SIG-M5 (cell line): Measurements from ENCODE around the gene PPM1M.

Experiments used
- DNase-seq: peaks from one replicate; lab custom pipeline; 2025; lab: John Stamatoyannopoulos, UW

Gene PPM1M

GRCh38 chr3:52216585-52217408 is 28.8 kb upstream of the PPM1M start:
- no peak for DNase-seq

- no peak for DNase-seq
Observed at GRCh38 chr3:52217409-52217805, 28.2 kb upstream of the PPM1M start.

GRCh38 chr3:52218026-52218425 is 27.5 kb upstream of the PPM1M start:
- DNase-seq = no peak

- DNase-seq = no peak
Observed at GRCh38 chr3:52218454-52218853, 27.1 kb upstream of the PPM1M start.

DNA sequence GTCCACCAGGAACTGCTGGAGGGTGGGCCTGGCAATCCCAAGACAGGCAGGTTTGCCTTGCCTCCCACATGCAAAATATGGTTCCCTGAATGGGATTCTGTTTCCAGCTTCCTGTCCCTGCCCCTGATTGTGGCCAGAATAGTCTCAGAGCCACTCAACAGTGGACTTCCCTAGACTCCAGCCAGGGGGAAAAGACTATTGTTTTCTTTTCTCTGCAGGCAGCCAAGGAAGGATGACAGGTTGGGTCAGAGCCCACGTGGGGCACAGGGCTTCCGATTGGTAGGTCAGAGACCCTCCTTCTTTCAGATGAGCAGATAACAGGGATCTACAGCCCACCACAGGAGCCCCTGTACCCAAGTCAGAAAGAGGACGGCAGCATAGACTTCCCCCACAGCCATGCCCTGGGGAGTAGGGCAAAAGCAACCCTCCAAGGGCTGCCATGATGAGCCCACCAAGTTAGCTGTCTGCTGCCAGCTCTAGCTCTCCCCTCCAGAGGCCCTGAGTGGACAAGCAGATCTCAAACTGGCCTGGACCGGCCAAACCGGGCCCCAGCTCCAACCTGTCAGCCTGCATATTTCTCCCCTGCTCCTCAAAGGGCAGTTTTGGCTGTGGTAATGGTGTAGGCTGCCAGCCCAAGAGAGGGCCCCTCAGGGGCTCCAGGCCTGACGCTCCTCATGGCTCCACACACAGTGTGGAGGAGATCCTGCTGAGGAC is 26.5 kb upstream of the PPM1M start:
- DNase-seq = no peak

DNA sequence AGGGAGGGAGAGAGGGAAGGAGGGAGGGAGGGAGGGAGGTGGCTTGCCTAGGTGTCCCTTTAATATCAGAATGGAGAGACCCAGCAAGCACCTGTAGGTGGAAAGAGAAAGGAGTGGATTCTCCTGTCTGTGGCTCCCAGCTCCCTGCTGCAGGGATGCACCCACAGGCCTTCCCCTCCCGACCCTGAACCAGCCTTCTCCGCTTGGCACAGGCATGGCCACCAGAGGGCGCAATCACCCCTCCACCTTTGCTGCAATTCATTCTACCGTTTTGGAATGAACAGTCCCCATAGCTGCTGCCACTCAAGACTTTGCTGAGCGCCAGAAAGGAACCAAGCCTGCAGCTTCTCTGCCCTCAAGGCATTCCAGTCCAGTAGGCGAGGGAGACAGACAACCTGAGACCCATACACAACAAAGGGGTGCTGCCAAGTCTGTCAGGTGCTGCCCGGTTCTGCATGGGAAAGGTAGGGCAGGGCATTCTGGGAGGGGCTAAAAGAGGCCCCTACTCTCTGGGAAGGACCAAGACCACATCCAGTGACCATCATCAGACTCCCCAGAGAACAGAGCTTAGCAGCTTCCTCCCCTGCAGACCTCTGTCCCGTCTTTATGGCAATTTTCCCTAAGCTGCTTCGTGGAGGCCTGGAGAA is 25.1 kb upstream of the PPM1M start:
- DNase-seq = no peak

GRCh38 chr3:52221141-52221562 is 24.4 kb upstream of the PPM1M start:
- no peak for DNase-seq

DNA sequence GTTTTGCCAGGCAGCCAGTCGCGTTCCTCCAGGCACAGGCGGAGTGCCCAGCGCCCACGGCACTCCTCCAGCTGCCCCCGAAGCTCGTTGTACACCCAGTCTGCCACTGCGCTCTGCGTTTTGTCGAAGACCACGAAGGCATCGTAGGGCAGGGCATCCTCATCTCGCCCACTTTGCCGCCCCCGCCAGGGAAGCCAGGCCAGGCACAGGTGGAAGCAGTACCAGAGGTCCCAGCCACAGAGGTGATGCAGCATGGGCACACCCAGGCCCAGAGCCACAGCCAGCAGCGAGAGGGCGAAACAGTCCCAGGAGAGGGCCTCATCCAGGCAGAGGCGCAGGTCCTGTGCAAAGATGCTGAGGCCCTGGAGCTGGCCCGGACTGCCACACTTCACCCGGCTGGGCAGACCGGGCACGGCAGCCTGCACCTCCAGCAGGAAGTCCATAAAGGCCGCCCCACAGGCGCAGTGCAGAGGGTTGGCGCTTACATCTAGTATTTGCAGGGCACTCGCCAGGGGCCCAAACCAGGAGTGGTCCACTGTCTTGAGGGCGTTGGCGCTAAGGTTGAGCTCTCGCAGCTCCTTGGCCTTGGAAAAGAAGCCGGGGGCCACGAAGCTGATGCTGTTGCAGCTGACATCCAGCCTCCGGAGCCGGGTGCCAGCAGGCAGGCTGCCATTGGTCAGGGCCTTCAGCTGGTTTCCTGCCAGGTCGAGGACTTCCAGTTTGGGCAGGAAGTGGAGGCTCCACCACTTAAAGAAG is 23.8 kb upstream of the PPM1M start:
- DNase-seq = no peak

DNA sequence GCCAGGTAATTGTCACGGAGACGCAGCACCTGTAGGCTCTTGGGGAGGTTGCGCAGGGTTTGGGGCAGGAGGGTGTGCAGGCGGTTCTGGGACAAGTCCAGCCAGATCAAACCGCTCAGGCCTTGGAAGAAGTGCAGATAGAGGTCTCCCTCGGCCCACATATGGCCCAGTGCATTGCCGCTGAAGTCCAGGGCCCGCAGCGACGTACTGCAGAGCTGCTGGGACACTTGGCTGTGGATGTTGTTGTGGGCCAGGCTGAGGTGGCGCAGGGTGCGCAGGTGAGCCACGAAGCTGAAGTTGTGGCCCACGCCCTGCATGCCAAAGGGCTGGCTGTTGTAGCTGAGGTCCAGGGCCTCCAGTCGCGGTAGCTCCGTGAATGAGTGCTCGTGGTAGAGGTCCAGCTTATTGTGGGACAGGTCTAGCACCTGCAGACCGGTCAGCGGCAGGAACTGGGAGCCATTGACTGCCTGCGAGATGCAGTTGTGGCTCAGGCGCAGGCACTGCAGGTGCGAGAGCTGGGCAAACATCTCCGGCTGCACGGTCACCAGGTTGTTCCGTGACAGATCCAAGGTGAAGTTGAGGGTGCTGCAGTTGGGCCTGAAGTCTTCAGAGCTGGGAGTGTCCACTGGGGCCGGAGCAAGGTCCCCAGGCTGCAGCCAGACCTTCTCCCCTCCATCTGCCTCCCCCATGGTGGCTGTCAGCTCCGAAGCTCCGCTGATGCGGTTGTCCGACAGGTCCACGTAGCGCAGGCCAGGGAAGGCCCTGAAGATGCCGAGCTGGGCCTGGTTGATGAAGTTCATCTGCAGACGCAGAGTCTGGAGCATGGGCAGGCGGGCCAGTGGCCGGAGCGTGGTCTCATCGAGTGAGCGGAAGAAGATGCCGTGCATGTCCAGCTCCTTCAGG is 23.0 kb upstream of the PPM1M start:
- DNase-seq = no peak

DNA sequence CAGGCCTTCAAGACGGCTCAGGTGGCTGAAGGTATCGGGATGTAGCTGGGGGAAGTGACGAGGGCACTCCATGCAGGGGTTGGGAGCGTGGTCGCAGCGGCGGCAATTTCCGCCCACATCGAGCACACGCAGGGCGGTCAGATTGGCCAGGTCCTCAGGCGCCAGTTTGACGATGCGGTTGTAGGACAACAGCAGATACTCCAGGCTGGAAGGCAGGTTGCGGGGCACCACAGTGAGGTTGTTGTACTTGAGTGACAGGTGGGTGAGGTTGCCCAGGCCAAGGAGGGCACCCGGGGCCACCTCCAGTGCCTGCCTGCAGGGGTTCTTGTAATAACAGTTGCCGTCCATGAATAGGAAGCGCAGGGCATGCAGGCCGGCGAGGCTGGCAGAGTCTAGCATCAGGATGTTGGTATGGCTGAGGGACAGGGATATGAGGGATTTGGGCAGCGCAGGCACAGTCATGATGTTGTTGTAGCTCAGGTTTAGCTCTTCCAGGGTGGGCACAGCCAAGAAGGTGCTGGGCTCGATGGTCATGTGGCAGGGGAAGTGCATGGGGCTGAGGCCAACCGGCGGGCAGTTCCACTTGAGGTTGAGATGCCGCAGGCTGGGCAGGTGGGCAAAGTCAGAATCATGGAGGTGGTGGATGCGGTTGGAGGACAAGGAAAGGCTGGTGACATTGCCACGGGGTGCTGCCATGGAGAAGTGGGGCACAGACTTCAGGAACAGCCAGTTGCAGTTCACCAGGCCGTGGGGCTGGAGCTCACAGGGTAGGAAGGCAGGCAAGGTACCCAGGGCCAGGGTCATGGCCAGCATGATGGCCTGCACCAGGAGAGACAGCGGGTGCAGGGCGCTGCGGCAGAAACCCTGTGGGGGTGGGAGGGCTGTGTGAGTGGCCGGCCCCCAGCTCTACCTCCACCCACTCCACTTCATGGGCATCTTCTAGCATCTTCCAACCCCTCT is 21.8 kb upstream of the PPM1M start:
- no peak for DNase-seq

DNA sequence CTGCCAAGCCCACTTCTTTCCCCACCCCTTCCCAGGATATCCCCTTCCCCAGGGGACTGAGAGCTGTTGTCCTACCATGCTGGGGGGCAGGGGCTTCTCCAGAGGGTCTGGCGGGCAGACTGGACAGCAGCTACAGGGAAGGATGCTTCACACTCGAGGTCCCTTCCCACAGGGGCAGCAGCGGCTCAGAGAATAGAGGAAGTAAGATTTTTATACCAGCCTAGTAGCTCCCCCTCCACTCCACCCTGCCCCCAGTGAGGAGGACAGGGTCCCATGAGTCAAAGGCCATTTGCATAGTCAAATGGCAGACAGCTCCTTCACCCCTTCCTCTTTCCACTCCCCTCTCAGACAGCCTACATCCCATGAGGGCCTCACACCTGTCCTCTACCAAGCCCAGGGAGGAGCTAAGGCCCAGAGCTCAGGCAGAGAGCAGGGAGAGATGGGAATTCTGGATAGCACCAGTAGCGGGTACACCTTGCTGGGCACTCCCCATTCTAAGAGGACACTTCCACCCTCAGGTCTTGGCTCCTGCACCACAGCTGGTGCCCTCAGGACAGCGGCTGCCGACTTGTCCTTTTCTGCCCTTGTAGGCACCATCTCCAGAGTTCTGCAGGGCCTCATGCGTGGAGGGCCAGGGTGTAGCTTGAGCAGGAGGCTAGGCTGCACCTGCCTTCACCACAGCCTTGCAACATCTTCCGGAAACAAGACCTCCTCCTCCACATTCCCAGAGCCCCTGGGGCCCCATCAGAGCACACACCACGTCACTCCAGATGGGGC is 19.9 kb upstream of the PPM1M start, which contains the start of gene TLR9:
Gene TLR9 (minus strand): TSS at position 194 of the 777 bp plus-strand sequence. CDS start 116 bp downstream, at position 78.
- peak; percentile 76 for DNase-seq

DNA sequence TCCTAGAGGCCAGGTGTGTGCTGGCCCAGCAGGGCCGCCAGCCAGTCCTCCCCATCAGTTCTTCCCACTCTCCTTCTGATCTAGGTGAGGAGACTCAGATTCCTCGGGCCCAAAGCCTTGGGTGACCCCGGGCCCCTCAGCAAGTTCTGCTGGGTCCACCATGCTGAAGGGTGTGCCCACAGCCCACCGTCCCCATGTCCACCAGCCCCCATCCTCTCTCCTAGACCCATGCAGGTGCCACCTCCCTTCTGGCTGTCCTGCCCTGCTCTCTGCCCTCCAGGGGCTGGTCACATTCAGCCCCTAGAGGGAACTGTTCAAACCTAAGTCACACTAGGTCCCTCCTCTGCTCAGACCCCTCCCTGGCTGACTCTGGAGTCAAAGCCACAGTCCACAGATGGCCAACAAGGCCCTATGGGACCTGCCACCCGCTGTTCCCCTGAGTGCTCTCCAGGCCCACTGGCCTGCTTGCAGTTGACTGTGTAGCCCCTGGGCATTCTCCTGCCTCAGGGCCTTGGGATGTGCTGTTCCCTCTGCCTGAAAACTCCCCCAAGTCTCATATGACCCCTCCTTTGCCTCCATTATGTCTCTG is 19.2 kb upstream of the PPM1M start:
- no peak for DNase-seq

GRCh38 chr3:52227117-52227516 is 18.4 kb upstream of the PPM1M start:
- no peak for DNase-seq

GRCh38 chr3:52227766-52228165 is 17.8 kb upstream of the PPM1M start:
- no peak for DNase-seq

GRCh38 chr3:52228266-52228665 is 17.3 kb upstream of the PPM1M start:
- DNase-seq = no peak

DNA sequence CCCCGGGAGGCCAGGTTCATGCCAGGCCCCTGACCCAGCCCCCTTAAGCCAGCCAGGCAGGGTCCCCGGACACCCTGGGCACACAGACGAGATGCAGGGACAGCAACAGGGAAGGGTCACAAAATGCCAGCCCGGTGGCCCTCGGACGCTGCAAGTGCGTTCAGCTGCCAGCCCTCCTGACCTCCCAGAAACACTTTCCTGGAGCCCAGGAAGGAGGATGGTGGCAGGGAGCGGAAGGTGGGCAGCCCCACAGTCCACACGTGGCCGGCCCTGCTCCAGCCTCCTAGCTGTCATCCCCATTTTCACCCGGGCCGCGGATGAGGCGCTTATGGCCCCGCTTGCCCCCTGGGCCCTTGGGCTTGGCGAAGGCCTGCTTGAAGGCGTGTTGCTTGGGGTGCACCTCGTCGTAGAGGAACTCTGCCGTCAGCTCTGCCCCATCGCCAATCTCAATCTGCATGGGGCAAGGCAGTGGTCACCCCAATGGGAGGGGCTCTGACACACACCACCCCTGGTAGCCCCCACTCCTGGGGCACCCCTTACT is 16.7 kb upstream of the PPM1M start:
- no peak for DNase-seq

DNA sequence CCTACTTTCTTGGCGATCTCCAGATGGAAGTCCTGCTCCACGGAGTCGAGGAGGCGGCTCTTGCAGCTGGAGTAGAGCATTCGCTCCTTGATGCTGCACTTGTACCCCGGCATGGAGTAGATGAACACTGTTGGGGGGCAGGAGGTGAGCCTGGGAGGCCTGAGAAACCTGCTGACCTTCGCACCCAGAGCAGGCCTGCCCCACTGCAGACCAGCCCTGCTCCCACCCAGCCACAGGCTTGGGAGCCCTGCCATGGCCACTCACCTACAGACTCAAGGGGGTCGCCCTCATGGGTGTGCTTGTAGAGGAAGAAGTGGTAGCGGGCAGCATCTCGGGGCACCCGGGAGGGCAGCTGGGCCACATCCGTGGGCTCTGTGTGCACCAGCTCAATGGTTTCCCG is 15.9 kb upstream of the PPM1M start:
- DNase-seq = no peak

GRCh38 chr3:52230461-52230860 is 15.1 kb upstream of the PPM1M start:
- DNase-seq = no peak
